PC-9 (cell line): ENCODE results near the gene HECTD1.

Experiments used
- EZH2 ChIP-seq: fragments of 200-600 bp; sonication (generic); IDR thresholded peaks from 2 replicates; pipeline ENCODE4 v1.8.0; 2017; ENCODE audit warnings: antibody characterized with exemption, low read depth
- TF ChIP-seq, protein P1 (sequence below): fragments of 200-600 bp; sonication (generic); conservative IDR thresholded peaks from 2 replicates; pipeline ENCODE4 v1.6.1; 2017; ENCODE audit warnings: mixed run types, antibody characterized with exemption, mild to moderate bottlenecking, moderate library complexity

DNA sequence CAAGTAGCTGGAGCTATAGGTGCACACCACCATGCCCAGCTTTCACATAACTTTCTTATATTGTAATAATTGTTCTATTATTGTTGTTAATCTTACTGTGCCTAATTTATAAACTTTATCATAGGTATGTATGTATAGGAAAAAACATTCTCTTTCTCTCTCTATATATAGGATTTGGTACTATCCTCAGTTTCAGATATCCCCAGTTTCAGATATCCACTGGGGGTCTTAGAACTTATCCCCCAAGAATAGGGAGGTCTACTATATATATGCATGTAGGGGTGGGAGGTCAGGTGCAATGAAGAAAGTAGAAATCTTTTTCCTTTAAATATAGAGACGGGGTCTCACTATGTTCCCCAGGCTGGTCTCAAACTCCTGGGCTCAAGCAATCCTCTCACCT is 110.5 kb downstream of the HECTD1 start:
- TF ChIP-seq, protein P1, sequence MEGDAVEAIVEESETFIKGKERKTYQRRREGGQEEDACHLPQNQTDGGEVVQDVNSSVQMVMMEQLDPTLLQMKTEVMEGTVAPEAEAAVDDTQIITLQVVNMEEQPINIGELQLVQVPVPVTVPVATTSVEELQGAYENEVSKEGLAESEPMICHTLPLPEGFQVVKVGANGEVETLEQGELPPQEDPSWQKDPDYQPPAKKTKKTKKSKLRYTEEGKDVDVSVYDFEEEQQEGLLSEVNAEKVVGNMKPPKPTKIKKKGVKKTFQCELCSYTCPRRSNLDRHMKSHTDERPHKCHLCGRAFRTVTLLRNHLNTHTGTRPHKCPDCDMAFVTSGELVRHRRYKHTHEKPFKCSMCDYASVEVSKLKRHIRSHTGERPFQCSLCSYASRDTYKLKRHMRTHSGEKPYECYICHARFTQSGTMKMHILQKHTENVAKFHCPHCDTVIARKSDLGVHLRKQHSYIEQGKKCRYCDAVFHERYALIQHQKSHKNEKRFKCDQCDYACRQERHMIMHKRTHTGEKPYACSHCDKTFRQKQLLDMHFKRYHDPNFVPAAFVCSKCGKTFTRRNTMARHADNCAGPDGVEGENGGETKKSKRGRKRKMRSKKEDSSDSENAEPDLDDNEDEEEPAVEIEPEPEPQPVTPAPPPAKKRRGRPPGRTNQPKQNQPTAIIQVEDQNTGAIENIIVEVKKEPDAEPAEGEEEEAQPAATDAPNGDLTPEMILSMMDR = no peak
- TF ChIP-seq EZH2 = no peak
